Testis (tissue), 2 donors: ENCODE measurements around the gene CARD9.

Experiments
- CTCF ChIP-seq, 3 experiments: fragments of 450-650 bp in 2 of 3; fragments of 200-600 bp in 1 of 3; sonication (generic) in 1 of 3; IDR thresholded peaks; one replicate each; pipeline ENCODE4 v1.5.1; 2016 to 2019; ENCODE audit warnings: antibody characterized with exemption in 3 of 3, mild to moderate bottlenecking in 2 of 3, moderate library complexity in 1 of 3
- POLR2A ChIP-seq: fragments of 450-650 bp; IDR thresholded peaks from one replicate; pipeline ENCODE4 v1.6.1; 2017; ENCODE audit warnings: antibody characterized with exemption, mild to moderate bottlenecking, moderate library complexity

GRCh38 chr9:136345281-136346156 is 27.9 kb downstream of the CARD9 start:
- peak; percentile 19 to 57 (median 30) for TF ChIP-seq CTCF (IDR thresholded peaks at IDR 0.05)
- TF ChIP-seq POLR2A, result no peak
